Gastrocnemius medialis (tissue), 4 donors: ENCODE measurements around the gene ZNF800. TPM values are rescaled to one million over a fixed set of nuclear protein-coding genes. Genes with fewer than 3 reads are reported as not detected.

Experiments
- ATAC-seq, 2 donors: fragments of 150-250 bp; one replicate each; pipeline ENCODE4 v1.9.1; 2016
- DNase-seq, 2 donors: peaks; one replicate each; pipeline ENCODE4 v3.0.0-alpha.2; 2019
- H3K27ac ChIP-seq, 4 donors: fragments of 200-600 bp; sonication (generic); 1 replicate in 1 of 4; 2 replicates in 3 of 4; pipeline ENCODE4 v1.5.1; 2016 to 2018; ENCODE audit warnings: mild to moderate bottlenecking in 2 of 4, moderate library complexity in 1 of 4
- H3K27me3 ChIP-seq, 3 donors: fragments of 200-600 bp; sonication (generic) in 2 of 3; 1 replicate in 1 of 3; 2 replicates in 2 of 3; pipeline versions ENCODE4 v1.5.1 to v1.6.0; 2016 to 2019; ENCODE audit warnings: mild to moderate bottlenecking in 1 of 3, moderate library complexity in 1 of 3
- H3K36me3 ChIP-seq, 2 donors: fragments of 200-600 bp; sonication (generic) in 1 of 2; one replicate each; pipeline ENCODE4 v1.5.1; 2017 to 2018
- H3K4me1 ChIP-seq, 2 donors: fragments of 200-600 bp; sonication (generic) in 1 of 2; one replicate each; pipeline ENCODE4 v1.5.1; 2016 to 2017; ENCODE audit warnings: mild to moderate bottlenecking in 2 of 2
- H3K4me3 ChIP-seq, 4 donors: fragments of 200-600 bp; sonication (generic) in 3 of 4; 1 replicate in 1 of 4; 2 replicates in 3 of 4; pipeline ENCODE4 v1.5.1; 2016 to 2019; ENCODE audit warnings: mild to moderate bottlenecking in 2 of 4
- H3K9me3 ChIP-seq, 3 donors: fragments of 200-600 bp; sonication (generic) in 2 of 3; 1 replicate in 1 of 3; 2 replicates in 2 of 3; pipeline ENCODE4 v1.5.1; 2016 to 2019
- CTCF ChIP-seq, 5 experiments: fragments of 450-650 bp in 3 of 5; fragments of 200-600 bp in 2 of 5; sonication (generic) in 2 of 5; IDR thresholded peaks in 4 of 5; conservative IDR thresholded peaks in 1 of 5; 1 replicate in 4 of 5; 2 replicates in 1 of 5; pipeline ENCODE4 v1.5.1; 2016 to 2019; ENCODE audit warnings: antibody characterized with exemption in 5 of 5, mild to moderate bottlenecking in 3 of 5, moderate library complexity in 3 of 5
- POLR2A ChIP-seq, 2 donors: fragments of 450-650 bp; IDR thresholded peaks; one replicate each; pipeline ENCODE4 v1.6.1; 2017; ENCODE audit warnings: antibody characterized with exemption in 2 of 2, mild to moderate bottlenecking in 2 of 2, moderate library complexity in 2 of 2
- in situ Hi-C, 4 donors: fragments of 200-750 bp; cut with MboI; loops; one replicate each; pipeline versions ENCODE4 v1.15.0 to v1.8.0; 2017; ENCODE audit warnings: low sequenced_read_pairs in 4 of 4
- intact Hi-C: fragments of 100-400 bp; cut with DNase I; formaldehyde crosslinking; loops from one replicate; pipeline ENCODE4 v1.15.1; 2023; ENCODE audit warnings: low total_unique reads
- total RNA-seq, 4 donors: library from RNA; depleted of rRNA; stranded (reverse); fragments of >200 nt; gene quantifications; one replicate each; pipeline versions ENCODE4 v1.1.0 to v1.2.3, GENCODE V29; 2016

The ZNF800 gene
- total RNA-seq, 4 donors from 2014 or later, result 22.1 to 41.3 (median 30.1) TPM

GRCh38 chr7:127365164-127365956 lies 27.1 kb downstream of the ZNF800 start:
- H3K4me1 ChIP-seq, result no peaks in the 10 kb centered on the region
- H3K27me3 ChIP-seq, result no peaks in the 10 kb centered on the region
- ATAC-seq, result no peak
- in situ Hi-C loops, result no loop called here
- TF ChIP-seq CTCF (IDR thresholded peaks at IDR 0.05 in 4 of 5, conservative IDR thresholded peaks at IDR 0.05 in 1 of 5) (no peak), POLR2A (IDR thresholded peaks at IDR 0.05) (no peak)
- peaks cover 0 to 39% of the 10 kb centered on the region in 2 donors for H3K36me3 ChIP-seq
- no peak for DNase-seq
- H3K27ac ChIP-seq, result no peak overlapping the region
- intact Hi-C loops, result no loop called here
- H3K4me3 ChIP-seq, result no peak overlapping the region
- no peaks in the 10 kb centered on the region for H3K9me3 ChIP-seq

GRCh38 chr7:127362364-127363027 lies 30.0 kb downstream of the ZNF800 start:
- Histone ChIP-seq H3K4me3 (no peak overlapping the region), H3K27ac (no peak overlapping the region), H3K9me3 (no peaks in the 10 kb centered on the region), H3K4me1 (no peaks in the 10 kb centered on the region), H3K36me3 (peaks cover 0 to 29% of the 10 kb centered on the region in 2 donors), H3K27me3 (no peaks in the 10 kb centered on the region)
- TF ChIP-seq CTCF (IDR thresholded peaks at IDR 0.05 in 4 of 5, conservative IDR thresholded peaks at IDR 0.05 in 1 of 5) (no peak), POLR2A (IDR thresholded peaks at IDR 0.05) (no peak)
- in situ Hi-C loops (no loop called here), intact Hi-C loops (no loop called here)
- DNase-seq (no peak), ATAC-seq (no peak)

DNA sequence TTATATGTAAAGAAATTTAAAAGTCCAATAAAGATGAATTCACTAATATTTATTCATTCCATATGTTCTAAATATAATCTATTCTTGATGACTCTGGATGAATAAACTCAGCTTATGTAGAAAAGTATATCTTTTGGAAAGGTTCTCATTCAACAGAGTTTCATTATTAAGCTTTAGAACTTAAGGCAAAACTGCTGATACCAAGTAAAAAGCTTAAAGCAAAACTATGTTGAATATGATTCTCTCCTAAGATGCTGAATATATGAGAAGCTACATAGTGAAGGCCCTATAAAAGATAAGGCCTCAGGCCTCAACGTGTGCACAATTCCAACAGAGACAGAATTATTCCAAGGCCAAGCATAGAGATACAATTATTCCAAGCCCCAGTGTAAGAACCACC lies 30.8 kb downstream of the ZNF800 start:
- no peak for DNase-seq
- Histone ChIP-seq H3K4me3 (no peak overlapping the region), H3K27ac (no peak overlapping the region), H3K4me1 (no peaks in the 10 kb centered on the region), H3K27me3 (no peaks in the 10 kb centered on the region), H3K9me3 (no peaks in the 10 kb centered on the region), H3K36me3 (peaks cover 0 to 29% of the 10 kb centered on the region in 2 donors)
- intact Hi-C loops (no loop called here), in situ Hi-C loops (no loop called here)
- no peak for ATAC-seq
- TF ChIP-seq CTCF (IDR thresholded peaks at IDR 0.05 in 4 of 5, conservative IDR thresholded peaks at IDR 0.05 in 1 of 5) (no peak), POLR2A (IDR thresholded peaks at IDR 0.05) (no peak)

GRCh38 chr7:127359011-127359410 lies 33.5 kb downstream of the ZNF800 start:
- TF ChIP-seq CTCF (IDR thresholded peaks at IDR 0.05 in 4 of 5, conservative IDR thresholded peaks at IDR 0.05 in 1 of 5) (no peak), POLR2A (IDR thresholded peaks at IDR 0.05) (no peak)
- no peaks in the 10 kb centered on the region for H3K4me1 ChIP-seq
- no peaks in the 10 kb centered on the region for H3K27me3 ChIP-seq
- ATAC-seq (no peak), DNase-seq (no peak)
- intact Hi-C loops (no loop called here), in situ Hi-C loops (no loop called here)
- no peaks in the 10 kb centered on the region for H3K9me3 ChIP-seq
- no peak overlapping the region for H3K4me3 ChIP-seq
- peaks cover 0 to 26% of the 10 kb centered on the region in 2 donors for H3K36me3 ChIP-seq
- H3K27ac ChIP-seq, result no peak overlapping the region
